Activated B cell treated with CpG ODN at 0.5 μM for 24 hours (primary cell): ENCODE data around the gene KCNN3. TPM values are rescaled to one million over a fixed set of nuclear protein-coding genes. Genes with fewer than 3 reads are reported as not detected.
A peak's percentile ranks its signal among the peaks of the same experiment; 100 is the strongest.

Experiments
- ATAC-seq: fragments of 200-7000 bp; cut with Tn5 transposase; one replicate; pipeline ENCODE4 v1.10.0; 2021; ENCODE audit warnings: low read depth, mild to moderate bottlenecking, moderate library complexity
- CTCF ChIA-PET: fragments of 350-600 bp; sonication (Branson Sonifier 250); formaldehyde crosslinking; loops from one replicate; lab custom pipeline; 2021; ENCODE audit warnings: antibody characterized with exemption; lab: Charles Lee
- POLR2A ChIA-PET: fragments of 350-600 bp; sonication (Branson Sonifier 250); formaldehyde crosslinking; loops from one replicate; lab custom pipeline; 2021; ENCODE audit warnings: antibody characterized with exemption; lab: Charles Lee
- DNase-seq: peaks from one replicate; pipeline ENCODE4 v3.0.0; 2022
- H3K27ac Mint-ChIP-seq: one replicate; pipeline ENCODE4 v1.8.0; 2020; ENCODE audit warnings: mixed read lengths
- H3K27me3 Mint-ChIP-seq: one replicate; pipeline ENCODE4 v1.8.0; 2021; ENCODE audit warnings: mixed read lengths
- H3K36me3 Mint-ChIP-seq: one replicate; pipeline ENCODE4 v1.8.0; 2021; ENCODE audit warnings: low read depth, mixed read lengths
- H3K4me1 Mint-ChIP-seq: one replicate; pipeline ENCODE4 v1.8.0; 2021; ENCODE audit warnings: mixed read lengths
- H3K4me3 Mint-ChIP-seq: one replicate; pipeline ENCODE4 v1.8.0; 2020; ENCODE audit warnings: mild to moderate bottlenecking, mixed read lengths
- H3K9me3 Mint-ChIP-seq: one replicate; pipeline ENCODE4 v1.8.0; 2020; ENCODE audit warnings: mixed read lengths
- intact Hi-C: fragments of 100-400 bp; cut with micrococcal nuclease; formaldehyde crosslinking; loops from one replicate; pipeline ENCODE4 v1.15.1; 2024
- total RNA-seq: library from RNA; stranded (reverse); gene quantifications from 2 replicates; pipeline ENCODE4 v1.2.3, GENCODE V29; 2022
- TF ChIP-seq, protein P1 (sequence below): fragments of 200-600 bp; IDR thresholded peaks from one replicate; pipeline ENCODE4 v1.8.0; 2022; ENCODE audit warnings: antibody characterized with exemption, mild to moderate bottlenecking

The KCNN3 gene
- total RNA-seq, 1 donor from 2014 or later = 1.1 TPM

DNA sequence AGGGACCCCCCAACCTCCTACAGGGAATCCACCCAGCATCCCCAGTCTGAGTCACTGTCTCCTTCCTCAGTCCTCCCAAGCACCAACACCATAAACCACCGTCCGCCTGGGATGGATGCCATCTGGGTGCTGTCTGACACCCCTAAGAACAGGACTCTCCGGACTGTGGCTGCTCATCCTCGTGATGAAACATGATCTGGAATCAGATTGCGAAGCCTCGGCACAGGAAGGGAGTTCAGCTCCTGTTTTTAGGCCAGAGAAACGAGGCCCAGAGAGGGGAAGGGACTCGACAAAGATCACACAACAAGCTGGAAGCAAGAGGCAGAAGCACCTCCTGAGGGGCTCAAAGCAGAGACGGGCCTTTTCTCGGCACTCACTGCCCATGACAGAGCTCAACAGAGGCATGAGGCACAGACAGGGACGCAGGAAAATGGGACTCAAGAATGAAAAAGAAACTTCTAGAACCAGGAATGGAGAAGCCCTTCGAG is 8.4 kb downstream of the KCNN3 start:
- H3K4me3 Mint-ChIP-seq = peak overlapping the region; percentile 32
- peaks cover 6% of the 10 kb centered on the region for H3K27me3 Mint-ChIP-seq
- ChIA-PET CTCF (no interaction called here), POLR2A (no interaction called here)
- intact Hi-C loops = loop anchor here (10.0 kb wide), 1 partner anchor 73 kb away; the partner anchor contains the start of gene PMVK
- H3K36me3 Mint-ChIP-seq = no peaks in the 10 kb centered on the region
- ATAC-seq (no peak), DNase-seq (no peak)
- TF ChIP-seq, protein P1, sequence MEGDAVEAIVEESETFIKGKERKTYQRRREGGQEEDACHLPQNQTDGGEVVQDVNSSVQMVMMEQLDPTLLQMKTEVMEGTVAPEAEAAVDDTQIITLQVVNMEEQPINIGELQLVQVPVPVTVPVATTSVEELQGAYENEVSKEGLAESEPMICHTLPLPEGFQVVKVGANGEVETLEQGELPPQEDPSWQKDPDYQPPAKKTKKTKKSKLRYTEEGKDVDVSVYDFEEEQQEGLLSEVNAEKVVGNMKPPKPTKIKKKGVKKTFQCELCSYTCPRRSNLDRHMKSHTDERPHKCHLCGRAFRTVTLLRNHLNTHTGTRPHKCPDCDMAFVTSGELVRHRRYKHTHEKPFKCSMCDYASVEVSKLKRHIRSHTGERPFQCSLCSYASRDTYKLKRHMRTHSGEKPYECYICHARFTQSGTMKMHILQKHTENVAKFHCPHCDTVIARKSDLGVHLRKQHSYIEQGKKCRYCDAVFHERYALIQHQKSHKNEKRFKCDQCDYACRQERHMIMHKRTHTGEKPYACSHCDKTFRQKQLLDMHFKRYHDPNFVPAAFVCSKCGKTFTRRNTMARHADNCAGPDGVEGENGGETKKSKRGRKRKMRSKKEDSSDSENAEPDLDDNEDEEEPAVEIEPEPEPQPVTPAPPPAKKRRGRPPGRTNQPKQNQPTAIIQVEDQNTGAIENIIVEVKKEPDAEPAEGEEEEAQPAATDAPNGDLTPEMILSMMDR = no peak
- no peak overlapping the region for H3K27ac Mint-ChIP-seq
- no peaks in the 10 kb centered on the region for H3K9me3 Mint-ChIP-seq
- H3K4me1 Mint-ChIP-seq = peaks cover 72% of the 10 kb centered on the region

DNA sequence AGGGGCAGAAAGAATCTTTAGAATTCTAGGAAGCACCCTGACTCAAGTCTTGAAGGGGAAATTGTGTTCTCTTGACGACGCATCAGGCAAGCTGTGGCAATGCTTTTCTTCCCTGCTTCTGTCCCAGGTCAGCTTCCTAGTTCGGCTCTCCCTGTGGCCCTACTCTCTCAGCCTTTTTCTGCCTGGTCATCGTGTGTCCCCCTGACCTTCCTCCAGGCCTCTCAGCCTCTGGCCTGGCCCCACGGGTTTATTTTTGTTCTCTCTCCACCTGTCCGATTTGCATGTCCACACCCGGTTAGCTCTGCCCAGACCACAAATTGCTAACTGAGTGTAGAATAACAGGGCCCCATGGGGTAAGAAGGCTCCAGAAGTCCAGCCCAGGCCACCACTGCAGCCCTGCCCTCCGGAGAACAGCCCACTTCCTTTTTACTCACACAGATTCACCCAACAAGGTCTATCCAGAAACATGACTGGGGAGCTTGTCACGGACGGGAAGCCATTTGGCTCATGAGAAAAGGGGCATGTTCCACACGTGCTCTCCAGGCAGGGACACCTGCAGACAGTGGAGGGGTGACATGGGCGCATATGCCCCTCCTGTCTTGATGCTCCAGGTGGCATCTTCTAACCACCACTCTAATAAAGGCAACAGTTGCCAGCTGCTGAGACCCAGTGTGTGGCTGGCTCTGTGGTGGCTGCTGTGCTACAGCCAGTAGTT is 9.8 kb downstream of the KCNN3 start:
- intact Hi-C loops = loop anchor here (1.0 to 10.0 kb wide), 2 partner anchors 10 to 74 kb away; partner anchors contain the start of genes KCNN3 and PMVK
- Mint-ChIP-seq H3K4me1 (peaks cover 59% of the 10 kb centered on the region), H3K9me3 (no peaks in the 10 kb centered on the region), H3K27ac (peak overlapping the region; percentile 85), H3K4me3 (peak overlapping the region; percentile 70), H3K27me3 (no peaks in the 10 kb centered on the region), H3K36me3 (no peaks in the 10 kb centered on the region)
- peak; percentile 69 for ATAC-seq
- TF ChIP-seq, protein P1 = no peak
- DNase-seq = peak; percentile 31
- ChIA-PET CTCF (interaction anchor here (0.8 to 1.7 kb wide), 6 partner anchors 10 to 301 kb away, joined by 3 to 7 read pairs (median 4); partner anchors contain the start of gene KCNN3), POLR2A (interaction anchor here (1.9 kb wide), 1 partner anchor 10 kb away, joined by 7 read pairs; the partner anchor contains the start of gene KCNN3)

DNA sequence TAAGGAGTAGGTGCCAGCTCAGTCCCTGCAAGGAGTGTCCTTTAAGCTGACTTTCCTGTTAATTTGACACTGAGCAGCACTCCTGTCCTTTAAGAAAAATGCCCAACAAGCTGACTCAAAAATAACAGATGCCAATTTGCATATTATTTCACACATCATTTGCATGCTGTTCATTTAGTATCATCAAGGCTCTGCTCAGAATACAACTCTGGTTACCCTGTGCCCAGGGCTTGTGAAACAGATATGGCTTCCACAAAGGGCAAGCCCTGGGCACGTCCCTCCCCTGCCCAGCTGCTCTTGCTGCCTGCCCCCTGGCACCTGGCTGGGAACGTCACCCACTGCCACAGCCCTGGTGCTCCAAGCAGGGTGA is 10.3 kb downstream of the KCNN3 start:
- no peaks in the 10 kb centered on the region for H3K9me3 Mint-ChIP-seq
- ChIA-PET CTCF (interaction anchor here (1.3 to 1.7 kb wide), 5 partner anchors 11 to 300 kb away, joined by 3 to 7 read pairs (median 4); partner anchors contain the start of gene KCNN3), POLR2A (interaction anchor here (1.9 kb wide), 1 partner anchor 10 kb away, joined by 7 read pairs; the partner anchor contains the start of gene KCNN3)
- ATAC-seq (peak; percentile 51), DNase-seq (no peak)
- intact Hi-C loops = loop anchor here (1.0 to 10.0 kb wide), 2 partner anchors 11 to 75 kb away; partner anchors contain the start of genes KCNN3 and PMVK
- peak overlapping the region; percentile 85 for H3K27ac Mint-ChIP-seq
- TF ChIP-seq, protein P1 = no peak
- H3K4me1 Mint-ChIP-seq = peaks cover 55% of the 10 kb centered on the region
- peak overlapping the region; percentile 70 for H3K4me3 Mint-ChIP-seq
- no peaks in the 10 kb centered on the region for H3K27me3 Mint-ChIP-seq
- no peaks in the 10 kb centered on the region for H3K36me3 Mint-ChIP-seq

DNA sequence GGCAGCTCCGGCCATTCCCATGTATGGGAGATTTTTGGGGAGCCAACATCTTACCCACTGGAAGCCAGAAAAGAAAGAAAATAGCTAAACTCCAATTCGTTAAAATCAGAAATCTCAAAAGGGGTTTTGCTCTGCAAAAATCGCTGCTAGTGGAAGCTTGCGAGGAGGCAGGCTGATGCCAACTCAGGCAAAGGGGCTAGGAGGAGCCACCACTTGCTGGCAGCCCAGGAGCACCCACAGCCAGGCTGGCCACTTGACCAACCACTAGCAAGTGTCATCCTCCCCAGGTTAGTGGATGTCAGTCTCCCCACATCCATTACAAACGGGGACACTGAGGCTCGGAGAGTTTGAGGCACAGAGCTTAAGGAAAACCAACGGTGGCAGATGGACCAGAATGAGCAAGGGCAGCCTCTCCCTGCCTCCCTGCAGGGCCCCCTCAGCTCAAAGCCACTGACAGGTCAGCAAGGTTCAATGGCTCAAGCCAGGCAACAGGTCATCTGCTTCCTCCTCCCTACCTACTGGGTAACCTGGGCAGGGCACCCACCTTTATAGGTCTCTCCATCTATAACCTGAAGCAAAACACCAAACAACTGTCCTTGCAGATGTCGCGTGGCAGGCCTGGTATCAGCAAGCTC is 10.8 kb downstream of the KCNN3 start:
- peaks cover 50% of the 10 kb centered on the region for H3K4me1 Mint-ChIP-seq
- intact Hi-C loops = no loop called here
- no peaks in the 10 kb centered on the region for H3K36me3 Mint-ChIP-seq
- POLR2A ChIA-PET = interaction anchor here (1.9 kb wide), 1 partner anchor 11 kb away, joined by 7 read pairs; the partner anchor contains the start of gene KCNN3
- H3K27ac Mint-ChIP-seq = no peak overlapping the region
- TF ChIP-seq, protein P1 = no peak
- ATAC-seq (no peak), DNase-seq (no peak)
- H3K27me3 Mint-ChIP-seq = no peaks in the 10 kb centered on the region
- no peaks in the 10 kb centered on the region for H3K9me3 Mint-ChIP-seq
- CTCF ChIA-PET = interaction anchor here (1.3 to 1.7 kb wide), 4 partner anchors 11 to 300 kb away, joined by 3 to 7 read pairs (median 5); partner anchors contain the start of gene KCNN3
- H3K4me3 Mint-ChIP-seq = no peak overlapping the region
